H1 (cell line): ENCODE results near the gene SOX4. TPM values are rescaled to one million over a fixed set of nuclear protein-coding genes. Genes with fewer than 3 reads are reported as not detected.

Experiments used
- CTCF ChIA-PET: fragments of 300-600 bp; sonication (Branson Sonifier 250); formaldehyde crosslinking; loops from one replicate; lab custom pipeline; 2021; ENCODE audit not compliant: partially characterized antibody; lab: Charles Lee
- POLR2A ChIA-PET: fragments of 300-600 bp; sonication (Branson Sonifier 250); formaldehyde crosslinking; loops from one replicate; lab custom pipeline; 2021; ENCODE audit warnings: inconsistent platforms; ENCODE audit not compliant: partially characterized antibody; lab: Charles Lee
- DNase-seq, 2 experiments: peaks; one replicate each; pipeline versions ENCODE4 v3.0.0 to v3.0.0-alpha.2; 2010 to 2022; ENCODE audit warnings: low spot score in 2 of 2, low read depth in 1 of 2, mixed read lengths in 1 of 2
- FAIRE-seq: peaks from 2 replicates; lab custom pipeline; 2011; peaks lifted over from hg19 to GRCh38; lab: Jason Lieb, UNC
- H2AFZ ChIP-seq: 2 replicates; pipeline ENCODE4 v1.8.1; 2012; ENCODE audit warnings: low read length, inconsistent platforms
- H2AK5ac ChIP-seq: 2 replicates; pipeline ENCODE4 v1.6.1; 2013; ENCODE audit warnings: low read depth, low read length
- H2BK120ac ChIP-seq: replicated peaks from 2 replicates; pipeline ENCODE3; 2013; ENCODE audit warnings: low read depth, low read length, inconsistent platforms
- H2BK12ac ChIP-seq: 2 replicates; pipeline ENCODE4 v1.6.1; 2013; ENCODE audit warnings: low read depth, low read length
- H2BK15ac ChIP-seq: 2 replicates; pipeline ENCODE4 v1.6.1; 2013; ENCODE audit warnings: low read length
- H2BK20ac ChIP-seq: 2 replicates; pipeline ENCODE4 v1.6.1; 2013; ENCODE audit warnings: low read length
- H2BK5ac ChIP-seq: 2 replicates; pipeline ENCODE4 v1.6.1; 2013; ENCODE audit warnings: low read depth, low read length
- H3K14ac ChIP-seq: 2 replicates; pipeline ENCODE4 v1.6.1; 2013; ENCODE audit warnings: inconsistent platforms; ENCODE audit not compliant: insufficient read length
- H3K18ac ChIP-seq: 2 replicates; pipeline ENCODE4 v1.6.1; 2013; ENCODE audit warnings: low read length; ENCODE audit errors: extremely low read depth
- H3K23ac ChIP-seq: 2 replicates; pipeline ENCODE4 v1.6.1; 2013; ENCODE audit warnings: inconsistent platforms; ENCODE audit not compliant: insufficient read length
- H3K23me2 ChIP-seq: 2 replicates; pipeline ENCODE4 v1.6.1; 2013; ENCODE audit warnings: low read depth, low read length
- H3K27ac ChIP-seq: 2 replicates; pipeline ENCODE4 v1.6.1; 2011; ENCODE audit warnings: low read depth, low read length, inconsistent platforms
- H3K27me3 ChIP-seq, 4 experiments: replicated peaks in 1 of 4; 1 replicate in 1 of 4; 2 replicates in 3 of 4; pipeline versions ENCODE4 v1.6.1 to v1.8.1; 2011 to 2013; ENCODE audit warnings: low read length in 3 of 4, mild to moderate bottlenecking in 3 of 4, inconsistent platforms in 2 of 4, mixed read lengths in 2 of 4, moderate library complexity in 1 of 4; ENCODE audit not compliant: control insufficient read depth in 3 of 4, insufficient read depth in 3 of 4; ENCODE audit errors: extremely low read depth in 1 of 4
- H3K36me3 ChIP-seq, 4 experiments: 2 replicates each; pipeline versions ENCODE4 v1.6.1 to v1.8.1; 2011 to 2013; ENCODE audit warnings: mild to moderate bottlenecking in 4 of 4, low read length in 3 of 4, moderate library complexity in 2 of 4, control low read depth in 1 of 4, inconsistent platforms in 1 of 4; ENCODE audit not compliant: insufficient read depth in 4 of 4, control insufficient read depth in 2 of 4
- H3K4ac ChIP-seq: replicated peaks from 2 replicates; pipeline ENCODE3; 2013; ENCODE audit warnings: low read length, low read depth, mixed read lengths, inconsistent platforms; ENCODE audit not compliant: insufficient read length
- H3K4me1 ChIP-seq, 4 experiments: replicated peaks in 1 of 4; 1 replicate in 1 of 4; 2 replicates in 3 of 4; pipeline versions ENCODE4 v1.6.1 to v1.8.1; 2011 to 2013; ENCODE audit warnings: low read length in 3 of 4, inconsistent platforms in 2 of 4, mixed read lengths in 1 of 4; ENCODE audit not compliant: insufficient read depth in 4 of 4, control insufficient read depth in 3 of 4
- H3K4me2 ChIP-seq, 2 experiments: 2 replicates each; pipeline versions ENCODE4 v1.6.1 to v1.8.1; 2011 to 2013; ENCODE audit warnings: low read depth in 2 of 2, low read length in 2 of 2, control low read depth in 1 of 2, inconsistent platforms in 1 of 2, mild to moderate bottlenecking in 1 of 2; ENCODE audit not compliant: insufficient read depth in 1 of 2
- H3K4me3 ChIP-seq, 4 experiments: fragments of 200-600, 300-600 bp in 1 of 4; sonication (generic), shearing (Covaris generic), sonication (Bioruptor Twin) in 1 of 4; 2 replicates each; pipeline versions ENCODE4 v1.5.1 to v1.8.1; 2011 to 2016; ENCODE audit warnings: low read length in 4 of 4, low read depth in 3 of 4, control low read depth in 2 of 4, inconsistent platforms in 2 of 4, mild to moderate bottlenecking in 2 of 4, mixed read lengths in 1 of 4, moderate library complexity in 1 of 4; ENCODE audit not compliant: insufficient read depth in 2 of 4; ENCODE audit errors: extremely low read depth in 1 of 4
- H3K56ac ChIP-seq: replicated peaks from 2 replicates; pipeline ENCODE3; 2013; ENCODE audit warnings: low read depth, mild to moderate bottlenecking, mixed read lengths, low read length, inconsistent platforms; ENCODE audit not compliant: insufficient read length
- H3K79me1 ChIP-seq: 2 replicates; pipeline ENCODE4 v1.6.1; 2013; ENCODE audit warnings: low read depth, low read length, control low read depth
- H3K79me2 ChIP-seq, 2 experiments: 2 replicates each; pipeline versions ENCODE4 v1.6.1 to v1.8.1; 2012 to 2013; ENCODE audit warnings: low read length in 2 of 2, mild to moderate bottlenecking in 2 of 2, inconsistent platforms in 1 of 2; ENCODE audit not compliant: insufficient read depth in 2 of 2, control insufficient read depth in 1 of 2
- H3K9ac ChIP-seq, 4 experiments: replicated peaks in 1 of 4; 1 replicate in 1 of 4; 2 replicates in 3 of 4; pipeline versions ENCODE4 v1.6.1 to v1.8.1; 2011 to 2013; ENCODE audit warnings: low read depth in 3 of 4, low read length in 3 of 4, control low read depth in 2 of 4, mild to moderate bottlenecking in 2 of 4, moderate library complexity in 2 of 4, inconsistent platforms in 1 of 4; ENCODE audit errors: extremely low read depth in 1 of 4
- H3K9me3 ChIP-seq, 2 experiments: 2 replicates each; pipeline versions ENCODE4 v1.6.1 to v1.8.1; 2012 to 2013; ENCODE audit warnings: mild to moderate bottlenecking in 2 of 2, moderate library complexity in 2 of 2, control low read depth in 1 of 2, inconsistent platforms in 1 of 2, low read depth in 1 of 2, low read length in 1 of 2, mixed read lengths in 1 of 2; ENCODE audit not compliant: insufficient read depth in 2 of 2
- H4K20me1 ChIP-seq, 2 experiments: replicated peaks in 1 of 2; 2 replicates each; pipeline versions ENCODE3 to v1.8.1; 2011 to 2013; ENCODE audit warnings: inconsistent platforms in 2 of 2, low read length in 2 of 2, mild to moderate bottlenecking in 1 of 2; ENCODE audit not compliant: insufficient read depth in 2 of 2, control insufficient read depth in 1 of 2
- H4K5ac ChIP-seq: 2 replicates; pipeline ENCODE4 v1.6.1; 2013; ENCODE audit warnings: low read length, low read depth, mixed read lengths, inconsistent platforms; ENCODE audit not compliant: insufficient read length
- H4K8ac ChIP-seq: 2 replicates; pipeline ENCODE4 v1.8.0; 2013; ENCODE audit warnings: mild to moderate bottlenecking, moderate library complexity, low read length, inconsistent platforms; ENCODE audit not compliant: insufficient read depth; ENCODE audit errors: extremely low read depth
- H4K91ac ChIP-seq: replicated peaks from 2 replicates; pipeline ENCODE3; 2013; ENCODE audit warnings: low read length, mixed read lengths, inconsistent platforms; ENCODE audit not compliant: insufficient read length
- CHD2 ChIP-seq: IDR thresholded peaks from 2 replicates; pipeline ENCODE4 v1.6.1; 2012; ENCODE audit warnings: low read length, improper control_type of control experiment
- CREB1 ChIP-seq: IDR thresholded peaks from 2 replicates; pipeline ENCODE4 v1.6.1; 2012; ENCODE audit warnings: inconsistent platforms
- EGR1 ChIP-seq: IDR thresholded peaks from 2 replicates; pipeline ENCODE4 v1.6.1; 2011; ENCODE audit warnings: low read depth, low read length, borderline replicate concordance
- KDM1A ChIP-seq: fragments of 200-600, 300-600 bp; sonication (generic); IDR thresholded peaks from 2 replicates; pipeline ENCODE4 v1.7.1; 2016; ENCODE audit warnings: mild to moderate bottlenecking, low read length, borderline replicate concordance
- NRF1 ChIP-seq: IDR thresholded peaks from 2 replicates; pipeline ENCODE4 v1.6.1; 2011; ENCODE audit warnings: mild to moderate bottlenecking, low read depth, low read length, improper control_type of control experiment
- RAD21 ChIP-seq, 2 experiments: IDR thresholded peaks in 1 of 2; conservative IDR thresholded peaks in 1 of 2; 2 replicates each; pipeline ENCODE4 v1.6.1; 2011; ENCODE audit warnings: low read depth in 2 of 2, low read length in 2 of 2, improper control_type of control experiment in 1 of 2, inconsistent platforms in 1 of 2, mild to moderate bottlenecking in 1 of 2, moderate library complexity in 1 of 2
- RBBP5 ChIP-seq: IDR thresholded peaks from 2 replicates; pipeline ENCODE4 v1.7.1; 2012; ENCODE audit warnings: low read depth, mild to moderate bottlenecking, inconsistent platforms, low read length, moderate library complexity, borderline replicate concordance
- SP1 ChIP-seq: IDR thresholded peaks from 2 replicates; pipeline ENCODE4 v1.6.1; 2011; ENCODE audit warnings: low read depth, low read length
- SP2 ChIP-seq: IDR thresholded peaks from 2 replicates; pipeline ENCODE4 v1.6.1; 2012; ENCODE audit warnings: mild to moderate bottlenecking, low read length, inconsistent platforms
- SUZ12 ChIP-seq: fragments of 200-600 bp; sonication (generic); IDR thresholded peaks from 2 replicates; pipeline ENCODE4 v1.6.1; 2012; ENCODE audit warnings: mild to moderate bottlenecking, inconsistent platforms, low read length, moderate library complexity, mixed read lengths
- TBP ChIP-seq: IDR thresholded peaks from 2 replicates; pipeline ENCODE4 v1.6.1; 2011; ENCODE audit warnings: low read depth, low read length, improper control_type of control experiment
- ZNF274 ChIP-seq: IDR thresholded peaks from 2 replicates; pipeline ENCODE4 v1.7.0; 2012; ENCODE audit warnings: low read length, borderline replicate concordance; ENCODE audit errors: extremely low read depth
- WGBS, 2 experiments: shearing (Covaris generic) in 1 of 2; methylation state at CpG; one replicate each; pipeline versions ENCODE4 v1.1.6 to v1.1.7; 2013 to 2015; ENCODE audit warnings: low lambda C conversion rate in 2 of 2, mixed read lengths in 2 of 2, inconsistent platforms in 1 of 2, low coverage in 1 of 2, missing lambda C conversion rate in 1 of 2; ENCODE audit not compliant: insufficient replicate concordance in 2 of 2, insufficient coverage in 1 of 2, insufficient read length in 1 of 2; ENCODE audit errors: extremely low coverage in 1 of 2, missing lambda C conversion rate in 1 of 2; 5-methylcytosine and 5-hydroxymethylcytosine counted together
- polyA plus RNA-seq, 7 experiments: library from polyadenylated mRNA; depleted of rRNA in 3 of 7; stranded (reverse) in 5 of 7; unstranded in 2 of 7; fragments of >200 nt in 5 of 7; fragments of 200-250 nt in 2 of 7; gene quantifications; 1 replicate in 5 of 7; 2 replicates in 1 of 7; 4 replicates in 1 of 7; pipeline versions ENCODE4 v1.2.1 to v1.2.3, GENCODE V29; 2011 to 2013; ENCODE audit warnings: missing spikeins in 2 of 7, mixed read lengths in 2 of 7
- total RNA-seq: library from RNA; stranded (reverse); fragmentation: NEBNext Ultra II Directional; extraction: Animal tissue kit (Norgen Biotek cat#: 25700); gene quantifications from 2 replicates; pipeline ENCODE4 v1.2.1, GENCODE V29; 2021
- TF ChIP-seq, protein P1 (sequence below), 3 experiments: IDR thresholded peaks; 1 replicate in 2 of 3; 2 replicates in 1 of 3; pipeline versions ENCODE4 v1.5.1 to v1.6.1; 2011; ENCODE audit warnings: low read length in 3 of 3, mild to moderate bottlenecking in 3 of 3, inconsistent platforms in 2 of 3, low read depth in 1 of 3, moderate library complexity in 1 of 3; ENCODE audit not compliant: insufficient read depth in 1 of 3; ENCODE audit errors: control extremely low read depth in 1 of 3

SOX4 gene
- total and polyA plus RNA-seq, 2 of the 8 experiments (the other 6 are each of a cell fraction or from before 2014, with no cell fraction given): 14.1 to 169 TPM

DNA sequence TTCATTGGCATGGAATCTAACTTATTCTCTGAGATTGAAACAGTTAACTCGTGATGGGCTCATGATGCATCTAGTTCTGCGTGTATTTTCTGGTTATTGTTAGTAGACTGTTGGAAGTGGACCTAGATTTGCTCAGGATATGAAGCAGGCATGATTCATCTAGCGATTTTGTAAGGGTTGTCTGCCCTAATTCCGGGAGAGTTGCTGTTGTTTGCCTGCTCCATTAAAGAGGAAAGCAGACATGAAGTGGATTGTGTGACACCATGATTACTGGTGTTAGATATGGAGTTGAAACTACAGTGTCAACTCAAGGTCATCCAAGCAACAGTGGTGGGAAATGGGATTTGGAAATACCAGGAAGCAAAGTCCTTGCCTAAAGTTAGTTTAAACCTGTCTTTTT is 41.0 kb downstream of the SOX4 start:
- H3K27ac ChIP-seq: no peak overlapping the region
- H3K23me2 ChIP-seq: no peaks in the 10 kb centered on the region
- H3K56ac ChIP-seq: no peak overlapping the region
- H3K4me1 ChIP-seq: no peaks in the 10 kb centered on the region; a peak in 1 of 7 replicates
- H2BK120ac ChIP-seq: no peak overlapping the region
- CTCF ChIA-PET: no interaction called here
- no peak overlapping the region for H3K4me3 ChIP-seq
- H2BK15ac ChIP-seq: no peak overlapping the region
- no peaks in the 10 kb centered on the region for H4K20me1 ChIP-seq
- no peaks in the 10 kb centered on the region for H3K27me3 ChIP-seq
- no peak overlapping the region for H4K5ac ChIP-seq
- 93% methylated on average over 4 of the region's 4 CpGs; no CpG with 5 or more reads in 1 of the 2 experiments for WGBS, 2 experiments
- H3K36me3 ChIP-seq: no peaks in the 10 kb centered on the region
- no peak overlapping the region for H3K18ac ChIP-seq
- no peak overlapping the region for H3K4ac ChIP-seq
- no peak overlapping the region for H2BK5ac ChIP-seq
- no peaks in the 10 kb centered on the region for H3K79me2 ChIP-seq
- peak overlapping the region; percentile 21 for H2AFZ ChIP-seq
- H4K8ac ChIP-seq: no peak overlapping the region
- H2BK20ac ChIP-seq: no peak overlapping the region
- H3K14ac ChIP-seq: no peak overlapping the region
- DNase-seq (no peak), FAIRE-seq (no peak)
- no peak overlapping the region; the same call in 1 of the 2 replicates for H2BK12ac ChIP-seq
- H4K91ac ChIP-seq: peak overlapping the region; percentile 84
- H3K9me3 ChIP-seq: no peaks in the 10 kb centered on the region
- H3K4me2 ChIP-seq: no peak overlapping the region
- POLR2A ChIA-PET: no interaction called here
- no peak overlapping the region for H3K9ac ChIP-seq
- H3K23ac ChIP-seq: no peak overlapping the region
- H2AK5ac ChIP-seq: no peak overlapping the region
- no peaks in the 10 kb centered on the region for H3K79me1 ChIP-seq
- TF ChIP-seq SP2 (no peak), ZNF274 (no peak), SP1 (no peak), NRF1 (no peak), CHD2 (no peak), KDM1A (no peak), SUZ12 (no peak), RAD21 (IDR thresholded peaks at IDR 0.05 in 1 of 2, conservative IDR thresholded peaks at IDR 0.05 in 1 of 2; ENCODE audit: low read depth in 2 of 2, low read length in 2 of 2) (no peak), CREB1 (no peak), TBP (no peak), EGR1 (no peak), RBBP5 (no peak)
- TF ChIP-seq, protein P1, sequence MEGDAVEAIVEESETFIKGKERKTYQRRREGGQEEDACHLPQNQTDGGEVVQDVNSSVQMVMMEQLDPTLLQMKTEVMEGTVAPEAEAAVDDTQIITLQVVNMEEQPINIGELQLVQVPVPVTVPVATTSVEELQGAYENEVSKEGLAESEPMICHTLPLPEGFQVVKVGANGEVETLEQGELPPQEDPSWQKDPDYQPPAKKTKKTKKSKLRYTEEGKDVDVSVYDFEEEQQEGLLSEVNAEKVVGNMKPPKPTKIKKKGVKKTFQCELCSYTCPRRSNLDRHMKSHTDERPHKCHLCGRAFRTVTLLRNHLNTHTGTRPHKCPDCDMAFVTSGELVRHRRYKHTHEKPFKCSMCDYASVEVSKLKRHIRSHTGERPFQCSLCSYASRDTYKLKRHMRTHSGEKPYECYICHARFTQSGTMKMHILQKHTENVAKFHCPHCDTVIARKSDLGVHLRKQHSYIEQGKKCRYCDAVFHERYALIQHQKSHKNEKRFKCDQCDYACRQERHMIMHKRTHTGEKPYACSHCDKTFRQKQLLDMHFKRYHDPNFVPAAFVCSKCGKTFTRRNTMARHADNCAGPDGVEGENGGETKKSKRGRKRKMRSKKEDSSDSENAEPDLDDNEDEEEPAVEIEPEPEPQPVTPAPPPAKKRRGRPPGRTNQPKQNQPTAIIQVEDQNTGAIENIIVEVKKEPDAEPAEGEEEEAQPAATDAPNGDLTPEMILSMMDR (IDR thresholded peaks at IDR 0.05; ENCODE audit: control extremely low read depth in 1 of 3, insufficient read depth in 1 of 3, low read depth in 1 of 3, low read length in 3 of 3): no peak
